Choroid plexus epithelial cell (primary cell): ENCODE data around the gene TRAIP.

Experiments used
- DNase-seq: peaks from one replicate; pipeline ENCODE4 v3.0.0-alpha.2; 2010; ENCODE audit warnings: low read depth
- H3K4me3 ChIP-seq: 2 replicates; pipeline ENCODE4 v1.5.1; 2011; ENCODE audit warnings: low read depth, mild to moderate bottlenecking, control low read depth, low read length, moderate library complexity
- TF ChIP-seq, protein P1 (sequence below): conservative IDR thresholded peaks from 2 replicates; pipeline ENCODE4 v1.5.1; 2011; ENCODE audit warnings: low read depth, mild to moderate bottlenecking, control low read depth, inconsistent platforms, low read length, moderate library complexity

TRAIP gene

DNA sequence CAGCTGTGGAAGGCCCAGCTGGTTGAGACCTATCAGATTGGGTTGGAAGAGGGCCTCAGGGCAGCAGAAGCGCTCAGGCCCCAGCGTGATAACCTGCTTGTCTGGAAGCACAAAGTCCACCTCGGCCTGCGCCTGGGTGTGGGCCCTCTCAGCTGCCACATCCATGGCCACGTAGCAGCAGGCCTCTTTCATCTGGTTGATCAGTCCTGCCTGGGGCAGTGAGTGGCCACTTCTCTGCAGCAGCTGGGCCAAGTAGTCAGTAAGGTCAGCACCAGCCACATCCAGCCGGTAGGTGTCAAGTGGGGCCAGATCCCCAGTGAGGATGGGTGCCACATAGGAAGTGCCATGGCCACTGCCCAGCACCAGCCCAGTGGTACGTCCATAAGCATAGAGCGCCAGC is 17.3 kb upstream of the TRAIP start:
- no peak overlapping the region for H3K4me3 ChIP-seq
- TF ChIP-seq, protein P1, sequence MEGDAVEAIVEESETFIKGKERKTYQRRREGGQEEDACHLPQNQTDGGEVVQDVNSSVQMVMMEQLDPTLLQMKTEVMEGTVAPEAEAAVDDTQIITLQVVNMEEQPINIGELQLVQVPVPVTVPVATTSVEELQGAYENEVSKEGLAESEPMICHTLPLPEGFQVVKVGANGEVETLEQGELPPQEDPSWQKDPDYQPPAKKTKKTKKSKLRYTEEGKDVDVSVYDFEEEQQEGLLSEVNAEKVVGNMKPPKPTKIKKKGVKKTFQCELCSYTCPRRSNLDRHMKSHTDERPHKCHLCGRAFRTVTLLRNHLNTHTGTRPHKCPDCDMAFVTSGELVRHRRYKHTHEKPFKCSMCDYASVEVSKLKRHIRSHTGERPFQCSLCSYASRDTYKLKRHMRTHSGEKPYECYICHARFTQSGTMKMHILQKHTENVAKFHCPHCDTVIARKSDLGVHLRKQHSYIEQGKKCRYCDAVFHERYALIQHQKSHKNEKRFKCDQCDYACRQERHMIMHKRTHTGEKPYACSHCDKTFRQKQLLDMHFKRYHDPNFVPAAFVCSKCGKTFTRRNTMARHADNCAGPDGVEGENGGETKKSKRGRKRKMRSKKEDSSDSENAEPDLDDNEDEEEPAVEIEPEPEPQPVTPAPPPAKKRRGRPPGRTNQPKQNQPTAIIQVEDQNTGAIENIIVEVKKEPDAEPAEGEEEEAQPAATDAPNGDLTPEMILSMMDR = no peak
- no peak for DNase-seq

DNA sequence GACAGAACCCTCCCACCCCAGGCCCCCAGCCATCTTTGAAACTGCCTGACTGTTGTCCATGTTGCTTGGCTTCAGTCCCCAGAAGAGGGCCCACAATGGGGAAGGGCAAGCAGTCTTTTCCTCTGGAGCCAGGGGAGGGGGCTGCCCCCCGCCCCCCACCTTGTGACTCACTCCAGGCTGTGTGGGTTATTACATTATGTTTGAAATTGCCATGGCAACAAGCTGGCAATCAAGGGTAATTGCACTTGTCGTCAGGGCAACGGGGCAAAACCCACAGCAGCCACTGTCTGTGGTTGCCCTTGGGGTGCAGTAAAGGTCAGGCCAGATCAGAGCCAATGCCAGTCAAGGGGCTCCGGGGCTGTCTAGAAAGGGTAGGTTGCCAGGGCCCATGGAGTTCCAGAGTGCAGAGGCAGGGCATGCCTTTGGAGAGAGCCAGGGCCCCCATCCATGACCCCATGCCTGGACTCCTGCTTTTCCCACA is 16.5 kb upstream of the TRAIP start:
- DNase-seq = no peak
- H3K4me3 ChIP-seq = no peak overlapping the region
- TF ChIP-seq, protein P1 = no peak

DNA sequence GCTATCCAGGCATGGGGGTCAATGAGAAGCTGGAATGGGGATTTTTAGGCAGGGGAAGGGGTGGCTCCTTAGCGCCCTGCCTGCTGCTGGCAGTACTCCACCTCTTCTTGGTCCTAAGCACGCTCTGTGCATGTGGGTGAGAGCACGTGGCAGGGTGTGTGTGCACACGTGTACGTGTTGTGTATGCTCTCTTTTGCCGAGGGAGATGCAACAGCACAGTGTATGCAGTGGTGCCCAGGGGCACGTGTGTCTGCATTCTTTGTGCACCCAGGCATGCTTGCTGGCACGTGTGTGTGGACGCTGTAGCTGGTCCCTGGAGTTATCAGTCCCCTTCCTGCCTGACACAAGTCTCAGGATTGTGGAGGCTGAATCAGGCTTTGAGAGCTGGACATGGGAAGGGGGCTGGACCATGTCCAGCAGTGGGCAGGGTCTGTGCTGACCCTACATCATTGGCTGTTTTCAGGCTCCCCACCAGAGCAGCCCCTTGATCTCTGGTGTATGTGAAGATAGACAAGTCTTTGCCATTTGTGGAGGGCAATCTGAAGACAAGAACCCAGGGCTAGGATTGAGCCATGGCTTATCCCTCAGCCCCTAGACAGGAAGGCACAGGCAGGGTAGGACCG is 15.3 kb upstream of the TRAIP start:
- H3K4me3 ChIP-seq = no peak overlapping the region
- no peak for DNase-seq
- TF ChIP-seq, protein P1 = no peak

DNA sequence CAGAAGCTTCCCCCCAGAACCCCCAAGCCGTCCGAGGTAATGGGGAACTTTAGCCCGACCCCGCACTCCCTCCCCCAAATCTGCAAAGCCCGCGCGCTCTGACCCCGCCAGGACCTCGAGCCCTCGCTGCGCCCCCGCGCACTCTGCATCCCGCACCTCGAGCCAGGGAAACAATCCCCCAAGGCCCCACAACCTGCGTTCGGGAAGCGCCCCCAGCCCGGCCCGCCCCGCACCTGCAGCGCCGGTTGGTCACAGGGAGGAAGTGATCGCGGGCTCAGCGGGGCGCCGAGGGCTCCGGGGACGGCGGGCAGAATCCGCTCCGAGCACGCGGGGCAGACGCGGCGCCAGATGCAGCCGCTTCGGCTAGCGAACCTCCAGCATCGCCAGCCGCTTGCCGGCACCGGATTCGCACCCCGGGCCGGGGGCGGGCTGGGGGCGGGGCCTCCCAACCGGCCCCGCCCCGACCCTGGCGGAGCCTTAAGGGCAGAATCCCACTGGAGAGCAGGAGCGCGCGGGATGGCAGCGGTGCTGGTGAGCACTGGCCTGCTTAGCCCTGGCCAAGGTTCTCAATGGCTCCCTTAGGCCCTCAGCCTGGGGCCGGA is 13.3 kb upstream of the TRAIP start, which contains the start of gene CAMKV:
Gene CAMKV, minus strand, starts transcription at position 382 of the 602 bp plus-strand sequence. CDS start 7,518 bp downstream, outside the sequence.
- no peak for DNase-seq
- TF ChIP-seq, protein P1 = no peak
- H3K4me3 ChIP-seq = peak within 1 kb of the TSS; percentile 20

DNA sequence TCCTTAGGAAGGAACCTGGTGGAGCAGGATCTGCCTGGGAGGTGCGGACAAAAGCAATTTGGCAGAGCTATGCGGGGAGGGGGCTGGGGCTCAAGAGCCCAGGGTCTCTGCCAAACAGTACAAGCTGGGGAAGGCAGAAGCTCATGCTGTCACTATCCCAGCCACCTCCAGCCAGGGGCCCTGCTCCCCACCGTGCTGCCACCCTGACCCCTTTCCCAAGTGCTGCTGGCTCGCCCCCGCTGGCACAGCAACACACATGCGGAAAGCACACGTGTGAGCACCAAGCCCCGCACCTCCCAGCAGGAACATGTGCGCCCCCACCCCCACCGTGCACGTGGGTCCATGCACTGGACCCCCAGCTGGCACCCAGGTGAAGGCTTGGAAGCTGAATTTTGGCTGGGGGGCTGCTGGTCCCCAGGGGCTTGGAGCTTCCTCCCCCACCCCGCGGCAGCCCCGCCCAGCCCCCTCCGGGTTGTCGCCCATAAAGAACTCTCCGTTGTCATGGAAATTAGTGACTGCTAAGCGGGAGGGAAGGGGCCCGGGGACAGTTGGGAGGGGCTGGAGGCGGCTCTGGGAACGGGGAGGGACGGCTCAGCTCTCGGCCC is 12.6 kb upstream of the TRAIP start:
- no peak for DNase-seq
- no peak overlapping the region for H3K4me3 ChIP-seq
- TF ChIP-seq, protein P1 = no peak

DNA sequence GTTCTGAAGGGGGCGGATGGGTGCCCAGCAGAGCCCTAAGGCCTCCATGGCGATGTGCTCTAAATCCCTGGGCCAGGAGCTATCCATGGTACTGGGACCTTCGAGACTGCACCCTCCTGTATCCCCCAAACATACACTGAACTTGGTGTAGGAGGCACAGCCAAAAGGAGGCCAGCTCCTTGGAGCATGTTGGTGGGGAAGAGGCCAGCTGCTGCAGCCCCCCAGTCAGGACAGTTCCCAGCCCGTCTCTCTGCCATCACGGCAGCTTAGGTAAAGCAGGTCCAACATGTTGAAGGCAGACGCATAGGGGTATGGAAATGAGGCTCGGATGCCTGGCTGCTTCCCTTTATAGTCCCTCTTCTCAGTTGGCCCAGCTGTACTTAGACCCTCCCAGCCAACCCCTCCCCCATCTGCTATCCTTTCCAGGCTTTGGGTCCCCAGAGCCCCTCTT is 11.5 kb upstream of the TRAIP start:
- DNase-seq = peak; percentile 50
- H3K4me3 ChIP-seq = no peak overlapping the region
- TF ChIP-seq, protein P1 = no peak
